ENCODE results near the gene FOXC1. TPM values are rescaled to one million over a fixed set of nuclear protein-coding genes. Genes with fewer than 3 reads are reported as not detected.

The FOXC1 gene
- total RNA-seq, 2 experiments from 2014 or later = not detected

GRCh38 chr6:1651362-1651761, 41.6 kb downstream of the FOXC1 start:
- H3K9me3 Mint-ChIP-seq = no peaks in the 10 kb centered on the region
- no peak overlapping the region for H3K4me3 Mint-ChIP-seq
- H3K4me1 Mint-ChIP-seq = no peaks in the 10 kb centered on the region
- DNase-seq (no peak), ATAC-seq (ENCODE audit: low read depth) (no peak)
- POLR2A ChIA-PET = no interaction called here
- H3K36me3 Mint-ChIP-seq = no peaks in the 10 kb centered on the region
- H3K27me3 Mint-ChIP-seq = no peaks in the 10 kb centered on the region
- no peak overlapping the region for H3K27ac Mint-ChIP-seq

DNA sequence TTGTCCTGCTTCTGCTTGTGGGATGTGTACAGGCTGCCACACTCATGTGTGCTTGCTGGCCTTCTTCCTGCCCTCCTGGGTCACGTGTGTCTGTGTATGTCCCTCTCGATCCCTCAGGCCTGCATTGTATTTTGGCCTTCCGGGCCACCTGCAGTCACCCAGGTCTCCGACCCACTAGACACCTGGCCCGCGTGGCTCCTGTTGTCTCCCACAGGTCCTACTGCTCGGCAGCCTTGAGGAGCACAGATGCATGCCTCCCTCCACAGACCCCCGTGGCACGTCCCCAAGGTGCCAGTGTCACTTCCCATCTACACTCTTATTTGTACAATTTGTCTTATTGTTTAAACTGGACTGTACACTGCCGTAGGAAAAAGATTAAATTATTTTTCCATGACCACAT, 43.1 kb downstream of the FOXC1 start:
- Mint-ChIP-seq H3K27me3 (no peaks in the 10 kb centered on the region), H3K4me1 (no peaks in the 10 kb centered on the region), H3K4me3 (no peak overlapping the region), H3K9me3 (no peaks in the 10 kb centered on the region), H3K27ac (no peak overlapping the region), H3K36me3 (no peaks in the 10 kb centered on the region)
- DNase-seq (no peak), ATAC-seq (ENCODE audit: low read depth) (no peak)
- POLR2A ChIA-PET = no interaction called here

- DNase-seq = no peak
- Mint-ChIP-seq H3K27me3 (no peaks in the 10 kb centered on the region), H3K4me3 (no peak overlapping the region), H3K9me3 (no peaks in the 10 kb centered on the region), H3K27ac (no peak overlapping the region), H3K36me3 (no peaks in the 10 kb centered on the region), H3K4me1 (no peaks in the 10 kb centered on the region)
- POLR2A ChIA-PET = no interaction called here
- no peak for ATAC-seq (ENCODE audit: low read depth)
Observed at GRCh38 chr6:1654054-1654453, 44.3 kb downstream of the FOXC1 start.

- H3K27me3 Mint-ChIP-seq = no peaks in the 10 kb centered on the region
- no peak overlapping the region for H3K4me3 Mint-ChIP-seq
- H3K36me3 Mint-ChIP-seq = no peaks in the 10 kb centered on the region
- POLR2A ChIA-PET = no interaction called here
- DNase-seq = no peak
- peaks cover 2% of the 10 kb centered on the region for H3K4me1 Mint-ChIP-seq
- H3K9me3 Mint-ChIP-seq = no peaks in the 10 kb centered on the region
- no peak for ATAC-seq (ENCODE audit: low read depth)
- H3K27ac Mint-ChIP-seq = no peak overlapping the region
Observed at GRCh38 chr6:1657116-1657770, 47.5 kb downstream of the FOXC1 start.

DNA sequence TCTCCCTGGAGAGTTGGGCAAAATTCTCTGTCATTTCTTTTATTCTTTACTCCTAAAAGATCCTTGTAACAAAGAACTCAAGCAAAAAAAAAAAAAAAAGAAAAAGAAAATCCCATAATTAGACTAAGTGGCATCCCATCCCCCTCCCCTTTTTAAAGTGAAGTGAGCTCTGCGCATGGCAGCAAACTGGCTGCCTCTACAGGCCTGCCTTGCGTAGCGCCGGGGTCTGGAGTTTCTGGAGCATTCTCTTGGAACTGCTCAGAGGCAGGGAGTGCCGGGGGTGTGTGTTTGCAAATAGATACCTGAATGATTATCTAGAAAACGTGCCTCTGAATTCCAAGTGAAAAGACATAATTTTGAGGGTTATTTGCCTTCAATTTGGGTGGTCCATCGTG, 48.1 kb downstream of the FOXC1 start:
- POLR2A ChIA-PET = no interaction called here
- ATAC-seq (ENCODE audit: low read depth) (no peak), DNase-seq (no peak)
- no peak overlapping the region for H3K4me3 Mint-ChIP-seq
- no peak overlapping the region for H3K27ac Mint-ChIP-seq
- H3K9me3 Mint-ChIP-seq = no peaks in the 10 kb centered on the region
- no peaks in the 10 kb centered on the region for H3K36me3 Mint-ChIP-seq
- no peaks in the 10 kb centered on the region for H3K27me3 Mint-ChIP-seq
- peaks cover 2% of the 10 kb centered on the region for H3K4me1 Mint-ChIP-seq

DNA sequence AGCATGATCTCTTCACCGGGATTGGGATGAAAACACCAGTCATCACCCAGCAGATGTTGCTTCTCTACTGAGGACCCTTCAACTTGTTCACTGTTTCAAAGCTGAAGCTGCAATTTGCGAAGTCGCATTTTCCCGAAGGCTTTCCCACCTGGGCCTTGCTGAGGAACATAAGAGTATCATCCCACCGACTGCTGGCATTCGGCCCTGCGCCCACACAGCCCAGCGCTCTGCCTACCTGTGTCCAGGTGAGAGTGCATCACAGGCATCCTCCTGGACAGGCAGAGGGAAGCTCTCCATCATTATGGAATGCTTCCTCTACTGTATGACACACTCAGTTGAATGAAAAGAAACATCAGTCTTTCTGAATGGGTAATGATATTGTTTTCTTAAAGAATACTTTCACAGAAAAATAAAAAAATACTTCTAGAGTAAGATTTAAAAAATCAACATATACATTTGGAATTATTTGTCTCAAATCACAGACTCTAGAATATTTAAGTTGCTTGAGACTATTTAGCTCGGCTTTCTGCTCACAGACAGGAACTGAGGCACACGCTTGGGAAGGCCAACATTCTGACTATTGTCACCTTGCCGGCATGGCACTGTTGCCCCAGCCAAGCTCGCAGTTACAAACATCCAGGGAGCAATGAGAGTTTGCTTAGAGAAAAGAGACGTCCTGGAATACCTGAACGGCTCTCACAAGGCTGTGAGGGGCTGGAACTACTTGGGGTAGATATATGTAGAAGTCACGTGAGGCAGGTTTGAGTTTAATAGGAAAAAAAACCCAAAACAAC, 48.7 kb downstream of the FOXC1 start:
- Mint-ChIP-seq H3K4me3 (no peak overlapping the region), H3K27me3 (no peaks in the 10 kb centered on the region), H3K4me1 (peaks cover 2% of the 10 kb centered on the region), H3K36me3 (no peaks in the 10 kb centered on the region), H3K27ac (no peak overlapping the region), H3K9me3 (no peaks in the 10 kb centered on the region)
- DNase-seq = no peak
- ATAC-seq (ENCODE audit: low read depth) = no peak
- POLR2A ChIA-PET = no interaction called here

DNA sequence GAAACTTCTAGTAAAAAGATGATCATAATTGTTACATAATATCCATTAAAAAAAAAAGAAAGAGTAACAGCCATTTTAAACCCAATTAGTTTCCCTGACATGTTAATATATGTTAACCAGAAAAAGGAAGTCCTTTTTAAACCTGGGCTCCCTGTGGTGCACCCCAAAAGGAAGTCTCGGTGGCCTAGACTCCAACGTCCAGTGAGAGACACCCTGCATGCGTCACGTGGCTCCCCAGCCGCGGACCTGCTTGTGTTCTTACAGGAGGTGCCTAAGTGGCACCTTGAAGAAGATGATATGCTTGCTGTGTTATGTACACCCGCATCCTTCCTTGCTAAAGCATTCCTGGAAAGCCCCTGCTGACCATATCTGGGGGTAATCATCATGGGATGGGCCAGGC, 50.1 kb downstream of the FOXC1 start:
- Mint-ChIP-seq H3K9me3 (no peaks in the 10 kb centered on the region), H3K27ac (no peak overlapping the region), H3K4me3 (no peak overlapping the region), H3K36me3 (no peaks in the 10 kb centered on the region), H3K4me1 (peaks cover 2% of the 10 kb centered on the region), H3K27me3 (no peaks in the 10 kb centered on the region)
- DNase-seq (no peak), ATAC-seq (ENCODE audit: low read depth) (no peak)
- POLR2A ChIA-PET = no interaction called here

DNA sequence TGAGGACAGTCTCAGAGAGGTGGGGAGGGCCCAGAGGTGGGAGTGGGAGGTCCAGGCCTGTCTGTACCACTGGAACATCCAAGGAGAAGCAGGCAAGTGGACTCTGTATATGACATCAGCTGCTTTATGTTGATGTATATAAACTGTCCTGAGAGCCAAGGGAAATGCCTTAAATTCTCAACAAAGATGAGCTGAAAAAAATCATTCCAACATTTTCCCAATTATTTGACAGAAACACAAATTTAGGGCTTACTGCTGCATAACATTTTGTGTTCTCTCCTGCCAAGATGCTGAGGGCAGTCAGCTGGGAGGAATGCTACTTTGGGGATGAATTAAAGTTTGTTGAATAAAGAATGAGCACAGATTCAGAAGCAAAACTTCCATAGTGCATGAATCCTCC, 52.8 kb downstream of the FOXC1 start:
- no peak overlapping the region for H3K4me3 Mint-ChIP-seq
- no peak for DNase-seq
- H3K36me3 Mint-ChIP-seq = no peaks in the 10 kb centered on the region
- POLR2A ChIA-PET = no interaction called here
- H3K4me1 Mint-ChIP-seq = peaks cover 2% of the 10 kb centered on the region
- ATAC-seq (ENCODE audit: low read depth) = no peak
- no peaks in the 10 kb centered on the region for H3K27me3 Mint-ChIP-seq
- H3K27ac Mint-ChIP-seq = no peak overlapping the region
- H3K9me3 Mint-ChIP-seq = no peaks in the 10 kb centered on the region

Other genes starting within 250 kb of the FOXC1 start
- not detected for gene FOXF2, start 220.3 kb upstream of the FOXC1 start, total RNA-seq

Data from activated naive CD8-positive, alpha-beta T cell treated with anti-CD3 and anti-CD28 coated beads, Interleukin-2, amount 10 ng/mL, durations not matched to agents 7 days and 5 days (primary cell).